GM21529 (cell line): Measurements from ENCODE around the gene SESN1.

Experiments
- ATAC-seq: cut with Tn5 transposase; IDR thresholded peaks from one replicate; pipeline ENCODE4 v1.9.1; 2021; ENCODE audit not compliant: unreplicated experiment

Gene SESN1

DNA sequence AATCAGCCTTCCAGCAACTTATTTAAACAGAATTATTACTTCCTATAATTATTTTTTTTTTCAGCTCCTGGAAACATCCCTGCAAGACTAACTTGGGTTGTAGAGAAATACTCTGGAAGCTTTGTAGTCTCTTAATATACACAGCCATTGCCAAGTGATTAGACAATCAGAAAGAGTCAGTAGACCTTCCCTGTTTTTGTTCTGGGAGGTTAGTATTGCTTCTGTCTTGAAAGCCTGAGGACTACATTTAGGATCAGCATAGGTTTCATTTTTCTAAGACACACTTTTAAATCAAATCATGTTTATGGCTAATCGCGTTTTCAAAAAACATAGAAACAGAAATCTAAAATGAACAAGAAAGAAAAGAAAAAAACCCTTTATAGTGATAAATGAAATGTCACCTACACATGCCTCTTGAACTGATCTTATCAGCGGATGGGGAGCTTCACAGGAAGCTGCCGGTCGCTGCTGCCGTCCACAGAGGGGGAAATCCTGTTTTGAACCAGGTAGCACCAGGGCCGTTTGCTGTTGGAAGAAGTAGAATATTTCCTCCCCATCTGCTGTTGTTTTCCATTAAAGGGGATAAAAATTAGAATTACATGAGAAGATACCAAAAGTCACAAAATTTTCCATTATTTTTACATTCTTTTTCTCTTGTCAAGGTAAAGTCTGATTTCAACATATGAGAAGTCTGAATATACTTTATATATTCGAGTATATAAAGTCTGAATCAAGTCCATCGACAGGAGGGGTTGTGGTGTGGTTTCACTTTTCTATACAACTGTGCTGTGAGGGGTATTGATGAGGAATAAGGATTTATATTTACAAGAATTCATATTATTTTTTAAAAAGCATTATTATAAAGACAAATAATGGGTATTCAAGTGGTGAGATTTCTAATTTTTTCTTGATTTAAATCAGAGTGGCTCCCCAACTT is 151.8 kb downstream of the SESN1 start:
- ATAC-seq = no peak

GRCh38 chr6:108941859-108942258 is 152.8 kb downstream of the SESN1 start:
- no peak for ATAC-seq

GRCh38 chr6:108941281-108941680 is 153.4 kb downstream of the SESN1 start:
- no peak for ATAC-seq

GRCh38 chr6:108940741-108941140 is 153.9 kb downstream of the SESN1 start:
- ATAC-seq = no peak

DNA sequence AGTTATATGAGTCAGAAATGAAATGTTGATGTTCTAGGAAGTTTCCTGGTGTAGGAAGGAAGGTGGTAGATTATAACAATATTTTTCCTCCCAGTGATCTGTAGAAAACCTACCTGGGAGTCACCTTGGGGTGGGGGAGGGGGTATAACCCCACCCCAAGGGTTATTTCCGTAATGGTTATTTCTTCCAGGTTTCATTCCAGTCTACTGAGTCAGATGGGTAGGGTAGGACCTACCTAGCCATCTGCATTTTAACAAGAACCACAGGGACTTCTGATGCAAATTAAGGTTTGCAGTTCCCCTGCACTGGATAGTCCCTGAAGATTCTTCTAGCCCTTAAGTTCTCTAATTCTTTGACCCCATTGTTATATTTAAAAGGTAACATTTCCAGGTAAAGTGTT is 157.5 kb downstream of the SESN1 start:
- ATAC-seq = no peak
